Left ventricle myocardium inferior (tissue), 1 donor: Measurements from ENCODE around the gene GPR153. TPM values are rescaled to one million over a fixed set of nuclear protein-coding genes. Genes with fewer than 3 reads are reported as not detected.

Experiments used
- DNase-seq: peaks from one replicate; pipeline ENCODE4 v3.0.0-alpha.2; 2020
- H3K27ac ChIP-seq: fragments of 200-600 bp; replicated peaks from 2 replicates; pipeline ENCODE4 v1.8.0; 2021
- H3K27me3 ChIP-seq: fragments of 200-600 bp; 2 replicates; pipeline ENCODE4 v1.8.0; 2021; ENCODE audit warnings: low read depth
- H3K36me3 ChIP-seq: fragments of 200-600 bp; 2 replicates; pipeline ENCODE4 v1.8.0; 2021
- H3K4me1 ChIP-seq: fragments of 200-600 bp; 2 replicates; pipeline ENCODE4 v1.8.0; 2021
- H3K4me3 ChIP-seq: fragments of 200-600 bp; 2 replicates; pipeline ENCODE4 v1.8.0; 2021; ENCODE audit warnings: mild to moderate bottlenecking, moderate library complexity
- H3K9me3 ChIP-seq: fragments of 200-600 bp; replicated peaks from 2 replicates; pipeline ENCODE4 v1.8.0; 2021
- CTCF ChIP-seq: fragments of 200-600 bp; IDR thresholded peaks from 2 replicates; pipeline ENCODE4 v1.8.0; 2021; ENCODE audit warnings: antibody characterized with exemption, mild to moderate bottlenecking, borderline replicate concordance
- intact Hi-C: fragments of 100-400 bp; cut with micrococcal nuclease; formaldehyde crosslinking; loops from one replicate; pipeline ENCODE4 v1.11.0; 2022
- total RNA-seq: library from RNA; stranded (reverse); fragmentation: NEBNext Ultra II Directional; extraction: Animal tissue kit (Norgen Biotek cat#: 25700); gene quantifications from one replicate; pipeline ENCODE4 v1.2.1, GENCODE V29; 2021
- donor health status: DM: no; HTN: yes; CAD: no; lungs with severe emphysema.

Gene GPR153
- total RNA-seq, 1 donor from 2014 or later, result 4.8 TPM

- H3K27ac ChIP-seq, result no peak overlapping the region
- no peaks in the 10 kb centered on the region for H3K9me3 ChIP-seq
- no peak overlapping the region for H3K4me3 ChIP-seq
- TF ChIP-seq CTCF, result no peak
- intact Hi-C loops, result no loop called here
- peaks cover 18% of the 10 kb centered on the region for H3K4me1 ChIP-seq
- no peak for DNase-seq
- H3K36me3 ChIP-seq, result no peaks in the 10 kb centered on the region
- H3K27me3 ChIP-seq, result no peaks in the 10 kb centered on the region
These were observed 24.4 kb upstream of the GPR153 start for GRCh38 chr1:6285336-6285735.

DNA sequence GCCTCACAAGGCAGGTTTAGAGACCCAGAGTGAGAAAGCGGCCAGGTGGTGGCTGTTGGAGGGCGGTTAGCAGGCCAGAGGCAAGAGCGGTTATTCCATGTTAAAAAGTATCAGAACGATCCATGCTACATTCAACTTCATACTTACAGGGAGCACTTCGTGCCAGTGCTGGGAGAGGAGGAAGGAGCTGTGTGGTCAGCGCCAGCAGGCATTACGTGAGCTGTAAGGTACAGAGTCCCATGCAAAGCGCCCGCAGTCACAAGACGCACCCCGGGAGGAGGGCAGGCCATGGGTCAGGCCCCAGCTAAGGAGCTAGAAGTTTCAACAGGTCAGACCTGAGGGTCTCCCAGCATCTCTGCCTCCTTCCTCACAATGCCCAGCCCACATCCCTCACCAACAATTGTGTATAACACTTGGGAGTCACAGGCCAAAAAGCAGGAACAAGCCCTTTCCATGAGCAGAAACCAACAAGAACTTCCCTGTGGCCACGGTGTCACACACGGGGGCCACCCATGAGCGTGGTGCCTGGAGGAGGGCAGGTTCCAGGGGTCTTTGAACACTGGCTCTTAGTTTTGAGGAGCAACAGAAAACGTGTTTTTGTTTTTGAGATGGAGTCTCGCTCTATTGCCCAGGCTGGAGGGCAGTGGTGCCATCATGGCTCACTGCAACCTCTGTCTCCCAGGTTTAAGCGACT lies 21.8 kb upstream of the GPR153 start:
- Histone ChIP-seq H3K4me3 (no peak overlapping the region), H3K27ac (no peak overlapping the region), H3K4me1 (no peaks in the 10 kb centered on the region), H3K27me3 (no peaks in the 10 kb centered on the region), H3K9me3 (no peaks in the 10 kb centered on the region), H3K36me3 (no peaks in the 10 kb centered on the region)
- no peak for DNase-seq
- intact Hi-C loops, result no loop called here
- no peak for TF ChIP-seq CTCF

DNA sequence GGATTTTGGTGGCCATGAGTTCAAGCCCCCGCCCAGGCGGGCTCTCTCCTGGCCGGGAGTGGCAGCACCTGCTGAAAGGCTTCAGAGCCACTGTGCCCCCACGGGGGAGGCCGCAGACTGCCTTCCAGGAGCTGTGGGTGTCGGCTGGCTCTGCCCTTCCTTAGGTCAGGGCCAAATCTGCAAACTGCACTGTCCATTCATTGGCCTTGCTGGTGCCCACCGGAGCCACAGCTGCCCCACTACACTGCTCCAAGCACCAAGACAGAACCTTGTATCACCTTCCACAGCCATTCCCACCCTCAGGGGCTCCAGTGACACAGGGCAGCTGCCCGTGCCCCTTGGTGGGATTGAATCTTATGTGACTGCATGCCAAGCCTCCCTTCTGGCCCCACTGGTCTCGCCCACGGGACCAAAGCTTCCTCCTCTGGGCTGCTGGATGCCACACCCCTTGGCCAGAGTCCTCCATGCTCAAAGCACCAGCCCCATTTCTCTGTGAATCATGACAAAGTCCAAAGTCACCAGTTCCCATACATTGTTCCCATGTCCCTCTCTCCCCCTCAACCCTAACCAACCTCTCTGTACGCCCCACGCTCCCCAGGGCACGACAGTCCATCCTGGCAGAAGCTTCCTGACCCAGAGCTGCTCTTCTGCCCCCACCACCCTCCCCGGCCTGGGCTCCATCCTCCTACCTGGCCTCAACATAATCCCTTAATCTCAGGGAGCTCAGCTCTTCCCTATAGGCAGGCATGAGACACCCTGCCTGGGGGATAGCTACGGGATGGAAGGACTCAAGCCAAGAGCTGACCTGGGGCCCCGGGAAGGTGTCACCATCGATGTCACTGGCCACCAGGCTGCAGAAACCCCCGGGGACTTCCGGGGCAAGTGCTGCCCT lies 20.9 kb upstream of the GPR153 start:
- DNase-seq, result no peak
- no peak for TF ChIP-seq CTCF
- intact Hi-C loops, result no loop called here

DNA sequence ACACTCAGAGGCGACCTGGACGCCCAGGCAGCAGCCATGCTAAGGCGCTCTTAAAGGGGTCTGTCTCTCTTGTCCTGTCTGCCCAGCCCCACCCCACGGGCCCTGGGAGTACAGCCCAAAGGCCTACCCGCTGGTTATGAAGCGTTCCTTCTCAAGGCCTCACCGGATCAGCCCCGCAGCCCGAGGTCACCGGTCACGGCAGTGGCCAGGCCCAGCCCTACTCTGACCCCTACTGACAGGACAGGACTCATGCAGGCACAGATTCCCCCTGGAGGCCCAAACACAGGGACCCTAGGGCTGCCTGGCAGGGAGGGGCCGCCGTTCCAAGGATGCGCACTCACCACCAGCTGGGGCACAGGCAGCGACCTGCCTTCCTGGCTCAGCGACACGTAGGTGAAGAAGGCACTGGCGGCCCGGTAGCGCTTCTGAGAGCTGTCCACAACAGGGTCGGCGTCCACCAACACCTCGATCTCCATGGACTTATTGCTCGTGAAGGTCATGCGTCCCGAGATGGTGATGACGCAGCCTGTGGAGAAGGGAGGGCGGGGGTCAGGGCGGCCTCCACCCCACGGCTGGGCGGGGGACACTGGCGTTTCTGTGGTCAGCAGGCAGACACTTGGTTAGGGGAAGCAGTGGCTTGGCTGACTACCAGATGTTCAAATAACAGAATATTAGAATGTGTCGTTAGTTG lies 20.0 kb upstream of the GPR153 start:
- Histone ChIP-seq H3K36me3 (no peaks in the 10 kb centered on the region), H3K9me3 (no peaks in the 10 kb centered on the region), H3K4me3 (no peak overlapping the region), H3K27me3 (no peaks in the 10 kb centered on the region), H3K27ac (no peak overlapping the region), H3K4me1 (peaks cover 12% of the 10 kb centered on the region)
- peak; percentile 61 for TF ChIP-seq CTCF
- intact Hi-C loops, result no loop called here
- no peak for DNase-seq

More for the DNA sequence above, 20.9 kb upstream of the GPR153 start:
- Histone ChIP-seq H3K27ac (no peak overlapping the region), H3K27me3 (no peaks in the 10 kb centered on the region), H3K4me1 (peaks cover 4% of the 10 kb centered on the region), H3K4me3 (no peak overlapping the region), H3K9me3 (no peaks in the 10 kb centered on the region), H3K36me3 (no peaks in the 10 kb centered on the region)

- Histone ChIP-seq H3K27me3 (no peaks in the 10 kb centered on the region), H3K9me3 (no peaks in the 10 kb centered on the region), H3K27ac (no peak overlapping the region), H3K4me3 (no peak overlapping the region), H3K36me3 (no peaks in the 10 kb centered on the region), H3K4me1 (peaks cover 15% of the 10 kb centered on the region)
- TF ChIP-seq CTCF, result no peak
- intact Hi-C loops, result no loop called here
- DNase-seq, result no peak
These were observed 18.9 kb upstream of the GPR153 start for GRCh38 chr1:6279613-6280383.
